ENCODE data around the gene KRTAP12-2.

GRCh38 chr21:44649521-44650100, 17.1 kb downstream of the KRTAP12-2 start:
- no peak for TF ChIP-seq POLR2A (IDR thresholded peaks at IDR 0.05; ENCODE audit: low read length)
- no peak for TF ChIP-seq GATA1 (IDR thresholded peaks at IDR 0.05; ENCODE audit: low read depth, low read length)

Data from erythroblast (primary cell).